NCI-H748 treated with DMSO at 0.1 percent for 48 hours (cell line): ENCODE measurements around the gene GLMP.
"Not testable (repeated sequence)": the region's sequence is repeated elsewhere in the genome, so short reads cannot be mapped to it uniquely, and the experiment has no call there.

Experiments
- DNase-seq: peaks from one replicate; lab custom pipeline; 2025; lab: John Stamatoyannopoulos, UW

The GLMP gene

GRCh38 chr1:156295391-156295947, at the start of gene GLMP:
GLMP (minus strand) TSS chr1:156295679; CDS start chr1:156295645, 34 bp downstream.
- DNase-seq = peak; percentile 23

- DNase-seq = no peak
Observed at GRCh38 chr1:156344409-156344808, 48.9 kb upstream of the GLMP start.

GRCh38 chr1:156342166-156342955, 46.9 kb upstream of the GLMP start:
- DNase-seq = no peak

- peak; percentile 99 for DNase-seq
Observed at GRCh38 chr1:156338180-156338976, 42.9 kb upstream of the GLMP start, which contains the start of the genes CCT3 and TSACC. CCT3 (minus strand) TSS chr1:156338292; CDS start chr1:156338184, 108 bp downstream. TSACC (plus strand) TSS chr1:156338526; CDS start chr1:156339758, 1,232 bp downstream.

- DNase-seq = no peak
Observed at GRCh38 chr1:156337888-156338179, 42.4 kb upstream of the GLMP start.

GRCh38 chr1:156337052-156337887, 41.8 kb upstream of the GLMP start:
- no peak for DNase-seq

GRCh38 chr1:156336242-156336641, 40.8 kb upstream of the GLMP start:
- DNase-seq = no peak

GRCh38 chr1:156323179-156323578, 27.7 kb upstream of the GLMP start:
- not testable (repeated sequence) for DNase-seq

GRCh38 chr1:156320560-156320959, 25.1 kb upstream of the GLMP start:
- DNase-seq = no peak

- DNase-seq = no peak
Observed at GRCh38 chr1:156319664-156320063, 24.2 kb upstream of the GLMP start.

- no peak for DNase-seq
Observed at GRCh38 chr1:156316909-156317308, 21.4 kb upstream of the GLMP start.

GRCh38 chr1:156310962-156311361, 15.5 kb upstream of the GLMP start:
- DNase-seq = no peak

- no peak for DNase-seq
Observed at GRCh38 chr1:156308078-156308477, 12.6 kb upstream of the GLMP start.

- DNase-seq = no peak
Observed at GRCh38 chr1:156305215-156305614, 9.7 kb upstream of the GLMP start.

- no peak for DNase-seq
Observed at GRCh38 chr1:156303241-156303640, 7.8 kb upstream of the GLMP start.

- DNase-seq = no peak
Observed at GRCh38 chr1:156298852-156299357, 3.4 kb upstream of the GLMP start, which contains the start of gene VHLL. VHLL (minus strand) TSS chr1:156299307; CDS start chr1:156299189, 118 bp downstream.

- no peak for DNase-seq
Observed at GRCh38 chr1:156293895-156294294, 1.6 kb downstream of the GLMP start.

- no peak for DNase-seq
Observed at GRCh38 chr1:156293098-156293434, 2.4 kb downstream of the GLMP start.

- peak; percentile 71 for DNase-seq
Observed at GRCh38 chr1:156291226-156292061, 4.0 kb downstream of the GLMP start.

- no peak for DNase-seq
Observed at GRCh38 chr1:156289857-156290256, 5.6 kb downstream of the GLMP start.

GRCh38 chr1:156286061-156286460, 9.4 kb downstream of the GLMP start:
- no peak for DNase-seq
